Neutrophil (primary cell): ENCODE results near the gene PGLYRP4.
A peak's percentile ranks its signal among the peaks of the same experiment; 100 is the strongest.

ENCODE experiments used
- H3K27ac ChIP-seq: fragments of 200-600 bp; sonication (generic); 2 replicates; pipeline ENCODE4 v1.5.1; 2016; ENCODE audit warnings: mild to moderate bottlenecking, moderate library complexity
- H3K27me3 ChIP-seq: fragments of 200-600 bp; sonication (generic); 2 replicates; pipeline ENCODE4 v1.6.0; 2016; ENCODE audit warnings: mild to moderate bottlenecking
- H3K36me3 ChIP-seq: fragments of 200-600 bp; sonication (generic); 2 replicates; pipeline ENCODE4 v1.5.1; 2017
- H3K4me1 ChIP-seq, 2 experiments: fragments of 200-600 bp in 1 of 2; sonication (generic) in 1 of 2; 1 replicate in 1 of 2; 2 replicates in 1 of 2; pipeline versions ENCODE4 v1.5.1 to v1.6.1; 2013 to 2016; ENCODE audit warnings: low read depth in 1 of 2, low read length in 1 of 2, mild to moderate bottlenecking in 1 of 2, moderate library complexity in 1 of 2; ENCODE audit not compliant: control insufficient read depth in 1 of 2, insufficient read depth in 1 of 2
- H3K4me3 ChIP-seq, 2 experiments: fragments of 200-600 bp in 1 of 2; sonication (generic) in 1 of 2; 1 replicate in 1 of 2; 2 replicates in 1 of 2; pipeline ENCODE4 v1.5.1; 2013 to 2016; ENCODE audit warnings: low read depth in 1 of 2, low read length in 1 of 2, mild to moderate bottlenecking in 1 of 2, moderate library complexity in 1 of 2
- H3K9me3 ChIP-seq: fragments of 200-600 bp; sonication (generic); 2 replicates; pipeline ENCODE4 v1.5.1; 2016
- CTCF ChIP-seq: fragments of 200-600 bp; sonication (generic); IDR thresholded peaks from 2 replicates; pipeline ENCODE4 v1.5.1; 2016; ENCODE audit warnings: antibody characterized with exemption

PGLYRP4 gene

GRCh38 chr1:153359241-153359640 lies 10.6 kb upstream of the PGLYRP4 start:
- peaks cover 5% of the 10 kb centered on the region for H3K9me3 ChIP-seq
- peak overlapping the region; percentile 97 for H3K4me3 ChIP-seq
- peak overlapping the region; percentile 100 for H3K27ac ChIP-seq
- H3K36me3 ChIP-seq = peaks cover 41% of the 10 kb centered on the region
- TF ChIP-seq CTCF = no peak
- peaks cover 81 to 99% of the 10 kb centered on the region in 2 experiments for H3K4me1 ChIP-seq
- no peaks in the 10 kb centered on the region for H3K27me3 ChIP-seq

- peak overlapping the region; percentile 97 for H3K4me3 ChIP-seq
Measured at GRCh38 chr1:153358691-153358975, 10.0 kb upstream of the PGLYRP4 start.

GRCh38 chr1:153357853-153358690 lies 9.4 kb upstream of the PGLYRP4 start, which contains the start of gene S100A9:
S100A9 (plus strand) TSS chr1:153357854; CDS start chr1:153358284, 430 bp downstream.
- Histone ChIP-seq H3K36me3 (peaks cover 41% of the 10 kb centered on the region), H3K27ac (peak within 1 kb of the TSS; percentile 100), H3K4me1 (peaks cover 81 to 99% of the 10 kb centered on the region in 2 experiments), H3K27me3 (no peaks in the 10 kb centered on the region), H3K4me3 (peak within 1 kb of the TSS; percentile 97), H3K9me3 (peaks cover 5% of the 10 kb centered on the region)
- no peak for TF ChIP-seq CTCF

More at GRCh38 chr1:153358691-153358975, 10.0 kb upstream of the PGLYRP4 start:
- Histone ChIP-seq H3K36me3 (peaks cover 41% of the 10 kb centered on the region), H3K27me3 (no peaks in the 10 kb centered on the region), H3K27ac (peak overlapping the region; percentile 100), H3K9me3 (peaks cover 5% of the 10 kb centered on the region), H3K4me1 (peaks cover 81 to 99% of the 10 kb centered on the region in 2 experiments)
- TF ChIP-seq CTCF = no peak

- Histone ChIP-seq H3K4me3 (peak overlapping the region; percentile 97), H3K27me3 (no peaks in the 10 kb centered on the region), H3K27ac (peak overlapping the region; percentile 100), H3K36me3 (peaks cover 41% of the 10 kb centered on the region), H3K4me1 (peaks cover 81 to 99% of the 10 kb centered on the region in 2 experiments), H3K9me3 (peaks cover 5% of the 10 kb centered on the region)
- TF ChIP-seq CTCF = peak; percentile 42
Measured at GRCh38 chr1:153357076-153357852, 8.6 kb upstream of the PGLYRP4 start.

GRCh38 chr1:153356392-153357075 lies 7.9 kb upstream of the PGLYRP4 start:
- Histone ChIP-seq H3K36me3 (peaks cover 40% of the 10 kb centered on the region), H3K27me3 (no peaks in the 10 kb centered on the region), H3K9me3 (peaks cover 5% of the 10 kb centered on the region), H3K27ac (peak overlapping the region; percentile 100), H3K4me3 (peak overlapping the region; percentile 97), H3K4me1 (peaks cover 74 to 91% of the 10 kb centered on the region in 2 experiments)
- no peak for TF ChIP-seq CTCF
